Upper lobe of left lung (tissue), 4 donors: ENCODE results near the gene UGT1A6.

Experiments
- CTCF ChIP-seq, 6 experiments: fragments of 450-650 bp in 4 of 6; fragments of 200-600 bp in 2 of 6; sonication (generic) in 2 of 6; IDR thresholded peaks; one replicate each; pipeline ENCODE4 v1.5.1; 2016 to 2019; ENCODE audit warnings: antibody characterized with exemption in 6 of 6
- EP300 ChIP-seq, 4 donors: sonication (generic); formaldehyde crosslinking; IDR thresholded peaks; one replicate each; pipeline ENCODE4 v1.5.1; 2017; ENCODE audit warnings: antibody characterized with exemption in 4 of 4, control low read depth in 2 of 4
- POLR2A ChIP-seq, 4 donors: fragments of 450-650 bp; IDR thresholded peaks; one replicate each; pipeline ENCODE4 v1.5.1; 2016 to 2017; ENCODE audit warnings: antibody characterized with exemption in 4 of 4, mild to moderate bottlenecking in 2 of 4
- POLR2AphosphoS5 ChIP-seq, 2 donors: sonication (generic); formaldehyde crosslinking; IDR thresholded peaks; one replicate each; pipeline ENCODE4 v1.5.1; 2017; ENCODE audit warnings: antibody characterized with exemption in 2 of 2

- TF ChIP-seq CTCF (IDR thresholded peaks at IDR 0.05) (no peak), EP300 (IDR thresholded peaks at IDR 0.05) (no peak), POLR2A (IDR thresholded peaks at IDR 0.05) (no peak), POLR2AphosphoS5 (IDR thresholded peaks at IDR 0.05) (no peak)
These were observed 51.0 kb downstream of the UGT1A6 start for GRCh38 chr2:233743464-233744259.
